ENCODE measurements around the gene CDH12.
"Not testable (repeated sequence)": the region's sequence is repeated elsewhere in the genome, so short reads cannot be mapped to it uniquely, and the experiment has no call there.

Gene CDH12

GRCh38 chr5:22852807-22853660 lies at the start of gene CDH12:
Gene CDH12 (minus strand): TSS chr5:22853344.
- no peak for DNase-seq (ENCODE audit: low read depth)

GRCh38 chr5:22901885-22902284 lies 48.7 kb upstream of the CDH12 start:
- no peak for DNase-seq (ENCODE audit: low read depth)

- DNase-seq (ENCODE audit: low read depth), result no peak
Observed at GRCh38 chr5:22900801-22901310, 47.7 kb upstream of the CDH12 start.

GRCh38 chr5:22899341-22899740 lies 46.2 kb upstream of the CDH12 start:
- no peak for DNase-seq (ENCODE audit: low read depth)

GRCh38 chr5:22896152-22896551 lies 43.0 kb upstream of the CDH12 start:
- no peak for DNase-seq (ENCODE audit: low read depth)

GRCh38 chr5:22892441-22892840 lies 39.3 kb upstream of the CDH12 start:
- DNase-seq (ENCODE audit: low read depth), result no peak

GRCh38 chr5:22889720-22890119 lies 36.6 kb upstream of the CDH12 start:
- no peak for DNase-seq (ENCODE audit: low read depth)

- no peak for DNase-seq (ENCODE audit: low read depth)
Observed at GRCh38 chr5:22887566-22887965, 34.4 kb upstream of the CDH12 start.

- DNase-seq (ENCODE audit: low read depth), result not testable (repeated sequence)
Observed at GRCh38 chr5:22858911-22859310, 5.8 kb upstream of the CDH12 start.

- no peak for DNase-seq (ENCODE audit: low read depth)
Observed at GRCh38 chr5:22855824-22856223, 2.7 kb upstream of the CDH12 start.

GRCh38 chr5:22850981-22851380 lies 2.2 kb downstream of the CDH12 start:
- no peak for DNase-seq (ENCODE audit: low read depth)

- no peak for DNase-seq (ENCODE audit: low read depth)
Observed at GRCh38 chr5:22846693-22847092, 6.5 kb downstream of the CDH12 start.

- DNase-seq (ENCODE audit: low read depth), result no peak
Observed at GRCh38 chr5:22844636-22845035, 8.5 kb downstream of the CDH12 start.

- no peak for DNase-seq (ENCODE audit: low read depth)
Observed at GRCh38 chr5:22844155-22844554, 9.0 kb downstream of the CDH12 start.

GRCh38 chr5:22842574-22842973 lies 10.6 kb downstream of the CDH12 start:
- no peak for DNase-seq (ENCODE audit: low read depth)

- DNase-seq (ENCODE audit: low read depth), result no peak
Observed at GRCh38 chr5:22837803-22838202, 15.3 kb downstream of the CDH12 start.

- no peak for DNase-seq (ENCODE audit: low read depth)
Observed at GRCh38 chr5:22835686-22836085, 17.5 kb downstream of the CDH12 start.

- no peak for DNase-seq (ENCODE audit: low read depth)
Observed at GRCh38 chr5:22793463-22793862, 59.7 kb downstream of the CDH12 start.

- DNase-seq (ENCODE audit: low read depth), result no peak
Observed at GRCh38 chr5:22787807-22788206, 65.3 kb downstream of the CDH12 start.

- DNase-seq (ENCODE audit: low read depth), result no peak
Observed at GRCh38 chr5:22787398-22787797, 65.7 kb downstream of the CDH12 start.

GRCh38 chr5:22780756-22781155 lies 72.4 kb downstream of the CDH12 start:
- DNase-seq (ENCODE audit: low read depth), result no peak

GRCh38 chr5:22779499-22779898 lies 73.6 kb downstream of the CDH12 start:
- DNase-seq (ENCODE audit: low read depth), result no peak

- DNase-seq (ENCODE audit: low read depth), result no peak
Observed at GRCh38 chr5:22776285-22776684, 76.9 kb downstream of the CDH12 start.

GRCh38 chr5:22774214-22774613 lies 78.9 kb downstream of the CDH12 start:
- DNase-seq (ENCODE audit: low read depth), result not testable (repeated sequence)

All from stimulated activated CD8-positive, alpha-beta memory T cell treated with anti-CD3 and anti-CD28 coated beads, Interleukin-12 subunit alpha, Interleukin-12 subunit beta, amount 100 ng/mL, for 1 hour (primary cell).